ENCODE data around the gene UQCR11. TPM values are rescaled to one million over a fixed set of nuclear protein-coding genes. Genes with fewer than 3 reads are reported as not detected.

Gene UQCR11
- polyA plus RNA-seq, 1 donor (not counting 4 experiments of a cell fraction or from before 2014, with no cell fraction given) = 327 TPM

DNA sequence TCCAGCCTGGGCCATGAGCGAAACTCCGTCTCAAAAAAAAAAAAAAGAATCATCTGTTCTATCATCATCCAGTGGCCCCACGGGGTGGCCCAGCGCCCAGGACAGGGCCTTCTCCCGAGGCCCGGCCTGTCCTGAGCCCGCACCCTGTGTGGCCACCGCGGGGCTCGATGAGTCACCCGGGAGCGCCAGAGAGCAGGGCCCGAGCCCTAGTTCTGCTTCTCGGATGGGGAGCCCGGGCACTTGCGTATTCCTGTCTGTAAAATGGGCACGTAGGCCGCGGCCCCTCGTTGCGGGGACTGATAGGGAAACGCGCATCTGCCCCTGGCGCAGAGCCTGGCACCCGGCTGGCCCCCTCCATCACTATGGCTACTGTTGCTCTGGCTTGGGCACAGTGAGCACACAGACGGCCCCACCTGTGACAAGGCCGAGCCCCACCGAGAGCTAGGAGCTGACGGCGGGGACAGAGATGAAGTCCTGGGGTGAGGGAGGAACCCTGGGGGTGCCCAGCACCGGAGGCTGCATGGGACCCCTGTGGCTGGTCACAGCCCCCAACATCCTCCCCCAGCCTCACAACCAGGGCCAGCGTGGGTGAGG lies 21.3 kb upstream of the UQCR11 start:
- Histone ChIP-seq H3K27me3 (ENCODE audit: control insufficient read depth, extremely low read depth, insufficient read depth, low read length) (no peaks in the 10 kb centered on the region), H3K9me3 (ENCODE audit: control insufficient read depth, low read depth, low read length) (no peaks in the 10 kb centered on the region), H2AFZ (ENCODE audit: control insufficient read depth, low read length) (no peak overlapping the region), H3K4me3 (ENCODE audit: control insufficient read depth in 2 of 3, extremely low read depth in 1 of 3, insufficient read depth in 2 of 3, low read depth in 1 of 3, low read length in 3 of 3) (no peak overlapping the region), H3K4me1 (ENCODE audit: control insufficient read depth, extremely low read depth, insufficient read depth, low read length) (no peaks in the 10 kb centered on the region), H3K9ac (ENCODE audit: control insufficient read depth, extremely low read depth, insufficient read depth, low read length) (no peak overlapping the region), H3K36me3 (ENCODE audit: control insufficient read depth in 2 of 2, extremely low read depth in 1 of 2, insufficient read depth in 2 of 2, low read length in 2 of 2) (peaks cover 24 to 28% of the 10 kb centered on the region in 2 experiments), H3K79me2 (ENCODE audit: control insufficient read depth, insufficient read depth, low read length) (no peaks in the 10 kb centered on the region), H3K4me2 (ENCODE audit: control insufficient read depth, extremely low read depth, insufficient read depth, low read depth, low read length) (no peak overlapping the region), H4K20me1 (ENCODE audit: control insufficient read depth, extremely low read depth, insufficient read depth, low read length) (no peaks in the 10 kb centered on the region), H3K9me1 (ENCODE audit: control insufficient read depth, extremely low read depth, insufficient read depth, low read length) (no peaks in the 10 kb centered on the region), H3K27ac (ENCODE audit: control insufficient read depth, insufficient read depth, low read length) (no peak overlapping the region)
- FAIRE-seq (no peak), DNase-seq (ENCODE audit: low read depth, low spot score) (no peak)
- dilution Hi-C loops (cut with MboI; ENCODE audit: extremely low pct_ligation_motif_present, low sequenced_read_pairs) = no loop called here
- TF ChIP-seq EZH2 (IDR thresholded peaks at IDR 0.05; ENCODE audit: low read length) = no peak
- TF ChIP-seq CTCF (optimal IDR thresholded peaks at IDR 0.05 in 1 of 3, IDR thresholded peaks at IDR 0.05 in 1 of 3, conservative IDR thresholded peaks at IDR 0.05 in 1 of 3; ENCODE audit: extremely low read depth in 1 of 3, insufficient read depth in 2 of 3, low read length in 3 of 3) = no peak

DNA sequence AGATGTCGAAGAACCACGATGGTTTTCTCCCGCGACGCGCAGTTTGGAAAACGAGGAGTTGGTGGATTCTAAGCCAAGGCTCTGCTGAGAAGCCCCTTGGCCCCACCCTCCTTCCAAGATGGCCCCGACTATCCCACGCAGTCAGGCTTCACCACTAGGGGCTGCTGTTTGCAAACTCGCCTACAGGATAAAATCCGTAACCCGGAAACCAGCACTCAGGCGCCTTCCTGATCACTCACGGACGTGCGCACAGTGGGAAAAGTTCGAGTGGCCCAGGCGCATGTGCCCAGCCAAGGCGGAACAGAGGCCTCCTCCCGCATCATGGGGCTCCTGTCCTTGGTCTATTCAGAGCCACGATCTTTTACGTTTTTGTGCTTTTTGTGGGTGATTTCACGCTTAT lies 19.2 kb upstream of the UQCR11 start:
- no peak overlapping the region for H3K27ac ChIP-seq (ENCODE audit: control insufficient read depth, insufficient read depth, low read length)
- H3K4me2 ChIP-seq (ENCODE audit: control insufficient read depth, extremely low read depth, insufficient read depth, low read depth, low read length) = no peak overlapping the region
- no peaks in the 10 kb centered on the region for H3K4me1 ChIP-seq (ENCODE audit: control insufficient read depth, extremely low read depth, insufficient read depth, low read length)
- H3K36me3 ChIP-seq (ENCODE audit: control insufficient read depth in 2 of 2, extremely low read depth in 1 of 2, insufficient read depth in 2 of 2, low read length in 2 of 2) = peaks cover 19 to 23% of the 10 kb centered on the region in 2 experiments
- FAIRE-seq = no peak
- DNase-seq (ENCODE audit: low read depth, low spot score) = no peak
- no peaks in the 10 kb centered on the region for H3K9me1 ChIP-seq (ENCODE audit: control insufficient read depth, extremely low read depth, insufficient read depth, low read length)
- no peak overlapping the region for H3K4me3 ChIP-seq (ENCODE audit: control insufficient read depth in 2 of 3, extremely low read depth in 1 of 3, insufficient read depth in 2 of 3, low read depth in 1 of 3, low read length in 3 of 3)
- dilution Hi-C loops (cut with MboI; ENCODE audit: extremely low pct_ligation_motif_present, low sequenced_read_pairs) = no loop called here
- H3K27me3 ChIP-seq (ENCODE audit: control insufficient read depth, extremely low read depth, insufficient read depth, low read length) = no peaks in the 10 kb centered on the region
- H3K9ac ChIP-seq (ENCODE audit: control insufficient read depth, extremely low read depth, insufficient read depth, low read length) = no peak overlapping the region
- TF ChIP-seq EZH2 (IDR thresholded peaks at IDR 0.05; ENCODE audit: low read length) (no peak), CTCF (optimal IDR thresholded peaks at IDR 0.05 in 1 of 3, IDR thresholded peaks at IDR 0.05 in 1 of 3, conservative IDR thresholded peaks at IDR 0.05 in 1 of 3; ENCODE audit: extremely low read depth in 1 of 3, insufficient read depth in 2 of 3, low read length in 3 of 3) (peak; percentile 57 to 63 (median 59))
- H2AFZ ChIP-seq (ENCODE audit: control insufficient read depth, low read length) = no peak overlapping the region
- H3K79me2 ChIP-seq (ENCODE audit: control insufficient read depth, insufficient read depth, low read length) = no peaks in the 10 kb centered on the region
- no peaks in the 10 kb centered on the region for H4K20me1 ChIP-seq (ENCODE audit: control insufficient read depth, extremely low read depth, insufficient read depth, low read length)
- H3K9me3 ChIP-seq (ENCODE audit: control insufficient read depth, low read depth, low read length) = no peaks in the 10 kb centered on the region
